HT-29 (cell line): ENCODE data around the gene MFSD2A. TPM values are rescaled to one million over a fixed set of nuclear protein-coding genes. Genes with fewer than 3 reads are reported as not detected.
"Not testable (repeated sequence)": the region's sequence is repeated elsewhere in the genome, so short reads cannot be mapped to it uniquely, and the experiment has no call there.

ENCODE experiments used
- DNase-seq: peaks from one replicate; pipeline ENCODE4 v3.0.0-alpha.2; 2015; ENCODE audit warnings: low spot score
- small RNA-seq: library from RNA; depleted of rRNA; stranded (forward); fragments of <200 nt; gene quantifications from one replicate; pipeline ENCODE3, GENCODE V24; 2014
- total RNA-seq: library from RNA; depleted of rRNA; stranded (reverse); fragments of >200 nt; shearing (Covaris generic); gene quantifications from 2 replicates; pipeline ENCODE4 v1.2.3, GENCODE V29; 2014; rRNA removed

Gene MFSD2A
- total RNA-seq, 1 experiment from 2014 or later = 13.7 TPM

GRCh38 chr1:40001456-40001855 is 46.5 kb downstream of the MFSD2A start:
- no peak for DNase-seq

GRCh38 chr1:40003156-40004093 is 48.5 kb downstream of the MFSD2A start:
- no peak for DNase-seq

- DNase-seq = no peak
Measured at GRCh38 chr1:40004857-40005256, 49.9 kb downstream of the MFSD2A start.

GRCh38 chr1:40007481-40008034 is 52.6 kb downstream of the MFSD2A start:
- DNase-seq = not testable (repeated sequence)

GRCh38 chr1:40011198-40011597 is 56.3 kb downstream of the MFSD2A start:
- no peak for DNase-seq

- peak; percentile 37 for DNase-seq
Measured at GRCh38 chr1:40014253-40014706, 59.3 kb downstream of the MFSD2A start.

- peak; percentile 36 for DNase-seq
Measured at GRCh38 chr1:40014812-40015594, 60.1 kb downstream of the MFSD2A start.

GRCh38 chr1:40017951-40018575 is 63.1 kb downstream of the MFSD2A start:
- no peak for DNase-seq

Small RNA genes within 50 kb of the gene (small RNA-seq; reads per million reads assigned to genes)
- not detected for gene RF00019

Other genes with a start within 250 kb of the MFSD2A start
- 34.8 and 38.8 TPM in 2 replicates for gene PPIE, start 216.3 kb upstream of the MFSD2A start, total RNA-seq
- 3.4 and 4.6 TPM in 2 replicates for gene OXCT2, start 183.8 kb upstream of the MFSD2A start, total RNA-seq
- 2.9 and 3.5 TPM in 2 replicates for gene BMP8B, start 166.3 kb upstream of the MFSD2A start, total RNA-seq
- gene TRIT1, start 71.6 kb upstream of the MFSD2A start, total RNA-seq = 25.1 and 27.9 TPM in 2 replicates
- gene MYCL, start 53.2 kb upstream of the MFSD2A start, total RNA-seq = 11.6 and 12.4 TPM in 2 replicates
- gene CAP1, start 85.6 kb downstream of the MFSD2A start, total RNA-seq = 169 and 180 TPM in 2 replicates
- gene PPT1, start 142.1 kb downstream of the MFSD2A start, total RNA-seq = 56.2 and 67.0 TPM in 2 replicates
- gene RLF, start 206.2 kb downstream of the MFSD2A start, total RNA-seq = 4.9 and 5.0 TPM in 2 replicates